CD4-positive, alpha-beta T cell (primary cell): Measurements from ENCODE around the gene ANKRD9. TPM values are rescaled to one million over a fixed set of nuclear protein-coding genes. Genes with fewer than 3 reads are reported as not detected.

Source experiments
- ATAC-seq: fragments of 200-7000 bp; cut with Tn5 transposase; one replicate; pipeline ENCODE4 v1.10.0; 2022; ENCODE audit warnings: mild to moderate bottlenecking; ENCODE audit not compliant: poor library complexity
- CTCF ChIA-PET: fragments of 350-600 bp; sonication (Branson Sonifier 250); formaldehyde crosslinking; loops from one replicate; lab custom pipeline; 2021; ENCODE audit warnings: antibody characterized with exemption, inconsistent platforms; lab: Charles Lee
- POLR2A ChIA-PET: fragments of 350-600 bp; sonication (Branson Sonifier 250); formaldehyde crosslinking; loops from one replicate; lab custom pipeline; 2021; ENCODE audit warnings: antibody characterized with exemption, inconsistent platforms; lab: Charles Lee
- DNase-seq, 14 experiments: peaks; one replicate each; pipeline ENCODE4 v3.0.0-alpha.2; 2013 to 2020; ENCODE audit warnings: mixed read lengths in 2 of 14
- H3K27ac ChIP-seq, 2 donors: one replicate each; pipeline versions ENCODE4 v1.5.1 to v1.7.0; 2013; ENCODE audit warnings: low read length in 2 of 2, low read depth in 1 of 2, mild to moderate bottlenecking in 1 of 2
- H3K27me3 ChIP-seq, 2 experiments: 1 replicate in 1 of 2; 2 replicates in 1 of 2; pipeline versions ENCODE4 v1.6.1 to v1.7.0; 2013; ENCODE audit warnings: low read length in 2 of 2, control low read depth in 1 of 2, mild to moderate bottlenecking in 1 of 2, moderate library complexity in 1 of 2; ENCODE audit not compliant: insufficient read depth in 2 of 2, control insufficient read depth in 1 of 2
- H3K36me3 ChIP-seq: one replicate; pipeline ENCODE4 v1.6.1; 2013; ENCODE audit warnings: low read length, control low read depth; ENCODE audit not compliant: insufficient read depth
- H3K4me1 ChIP-seq: one replicate; pipeline ENCODE4 v1.6.1; 2013; ENCODE audit warnings: low read length, control low read depth; ENCODE audit not compliant: insufficient read depth
- H3K4me3 ChIP-seq: one replicate; pipeline ENCODE4 v1.5.1; 2013; ENCODE audit warnings: mild to moderate bottlenecking, low read length, moderate library complexity
- H3K9me3 ChIP-seq, 2 experiments: 1 replicate in 1 of 2; 2 replicates in 1 of 2; pipeline versions ENCODE4 v1.6.1 to v1.7.0; 2013; ENCODE audit warnings: low read length in 2 of 2, mild to moderate bottlenecking in 2 of 2, control low read depth in 1 of 2, moderate library complexity in 1 of 2; ENCODE audit not compliant: control insufficient read depth in 1 of 2, insufficient read depth in 1 of 2
- H3K27ac Mint-ChIP-seq: one replicate; pipeline ENCODE4 v1.8.0; 2020; ENCODE audit warnings: mixed read lengths
- H3K27me3 Mint-ChIP-seq: one replicate; pipeline ENCODE4 v1.8.0; 2021; ENCODE audit warnings: mixed read lengths
- H3K36me3 Mint-ChIP-seq: one replicate; pipeline ENCODE4 v1.8.0; 2021; ENCODE audit warnings: low read depth, mixed read lengths
- H3K4me1 Mint-ChIP-seq: one replicate; pipeline ENCODE4 v1.8.0; 2021; ENCODE audit warnings: low read depth, mixed read lengths
- H3K4me3 Mint-ChIP-seq: one replicate; pipeline ENCODE4 v1.8.0; 2020; ENCODE audit warnings: mild to moderate bottlenecking, mixed read lengths
- H3K9me3 Mint-ChIP-seq: one replicate; pipeline ENCODE4 v1.8.0; 2020; ENCODE audit warnings: mixed read lengths
- CTCF ChIP-seq: fragments of 200-600 bp; IDR thresholded peaks from one replicate; pipeline ENCODE4 v1.8.0; 2022; ENCODE audit warnings: antibody characterized with exemption, mild to moderate bottlenecking
- intact Hi-C, 2 experiments: fragments of 100-400 bp; cut with DNase I in 1 of 2; cut with micrococcal nuclease in 1 of 2; formaldehyde crosslinking; loops; one replicate each; pipeline versions ENCODE4 v1.15.1 to v1.9.0; 2023 to 2025; cut with DNase I, micrococcal nuclease
- total RNA-seq, 174 experiments: library from RNA in 2 of 174; stranded (reverse) in 2 of 174; gene quantifications; one replicate each; pipeline ENCODE4 v1.2.3 and lab custom pipeline; 2021 to 2026

ANKRD9 gene
- total RNA-seq, 2 experiments from 2014 or later = 4.4 to 5.5 TPM

- TF ChIP-seq CTCF = no peak
- no peak for ATAC-seq
- POLR2A ChIA-PET = no interaction called here
- H3K27me3 ChIP-seq = no peaks in the 10 kb centered on the region
- no peak overlapping the region for H3K27ac ChIP-seq
- H3K36me3 ChIP-seq = no peaks in the 10 kb centered on the region
- H3K4me1 ChIP-seq = no peaks in the 10 kb centered on the region
- H3K27ac Mint-ChIP-seq = no peak overlapping the region
- H3K4me3 ChIP-seq = no peak overlapping the region
- H3K36me3 Mint-ChIP-seq = no peaks in the 10 kb centered on the region
- no peak overlapping the region for H3K4me3 Mint-ChIP-seq
- H3K4me1 Mint-ChIP-seq = no peaks in the 10 kb centered on the region
- intact Hi-C loops = no loop called here
- H3K27me3 Mint-ChIP-seq = no peaks in the 10 kb centered on the region
- H3K9me3 ChIP-seq = no peaks in the 10 kb centered on the region
- no peak for DNase-seq
- H3K9me3 Mint-ChIP-seq = no peaks in the 10 kb centered on the region
- CTCF ChIA-PET = interaction anchor here (0.6 kb wide), 1 partner anchor 1295 kb away, joined by 3 read pairs; no protein-coding TSS in a partner anchor
These were observed 17.1 kb downstream of the ANKRD9 start for GRCh38 chr14:102492531-102492910.

- intact Hi-C loops = no loop called here
- CTCF ChIA-PET = interaction anchor here (0.6 kb wide), 1 partner anchor 1295 kb away, joined by 3 read pairs; no protein-coding TSS in a partner anchor
- Mint-ChIP-seq H3K36me3 (no peaks in the 10 kb centered on the region), H3K4me1 (no peaks in the 10 kb centered on the region), H3K9me3 (no peaks in the 10 kb centered on the region), H3K4me3 (no peak overlapping the region), H3K27me3 (no peaks in the 10 kb centered on the region), H3K27ac (no peak overlapping the region)
- POLR2A ChIA-PET = no interaction called here
- TF ChIP-seq CTCF = no peak
- H3K4me1 ChIP-seq = no peaks in the 10 kb centered on the region
- H3K4me3 ChIP-seq = no peak overlapping the region
- H3K27me3 ChIP-seq = no peaks in the 10 kb centered on the region
- no peak for DNase-seq
- no peaks in the 10 kb centered on the region for H3K9me3 ChIP-seq
- H3K27ac ChIP-seq = no peak overlapping the region
- no peaks in the 10 kb centered on the region for H3K36me3 ChIP-seq
- ATAC-seq = no peak
These were observed 17.6 kb downstream of the ANKRD9 start for GRCh38 chr14:102491786-102492530.

GRCh38 chr14:102491366-102491765 is 18.2 kb downstream of the ANKRD9 start:
- Histone ChIP-seq H3K36me3 (no peaks in the 10 kb centered on the region), H3K27ac (no peak overlapping the region), H3K9me3 (no peaks in the 10 kb centered on the region), H3K27me3 (no peaks in the 10 kb centered on the region), H3K4me3 (no peak overlapping the region), H3K4me1 (no peaks in the 10 kb centered on the region)
- Mint-ChIP-seq H3K27ac (no peak overlapping the region), H3K4me3 (no peak overlapping the region), H3K27me3 (no peaks in the 10 kb centered on the region), H3K36me3 (no peaks in the 10 kb centered on the region), H3K9me3 (no peaks in the 10 kb centered on the region), H3K4me1 (no peaks in the 10 kb centered on the region)
- intact Hi-C loops = no loop called here
- TF ChIP-seq CTCF = no peak
- ChIA-PET CTCF (no interaction called here), POLR2A (no interaction called here)
- no peak for ATAC-seq
- DNase-seq = no peak
